K562 (cell line): ENCODE data around the gene CNPPD1. TPM values are rescaled to one million over a fixed set of nuclear protein-coding genes. Genes with fewer than 3 reads are reported as not detected.

ENCODE experiments used
- DDX20 ChIP-seq: fragments of 450-650 bp; IDR thresholded peaks from 2 replicates; pipeline ENCODE4 v1.6.1; 2016; ENCODE audit warnings: missing genetic modification characterization, low read depth, mild to moderate bottlenecking, missing compliant biosample characterization, moderate library complexity
- HDAC2 ChIP-seq: fragments of 450-650 bp; IDR thresholded peaks from 2 replicates; pipeline ENCODE4 v1.6.1; 2016; ENCODE audit warnings: mild to moderate bottlenecking
- PTTG1 ChIP-seq: fragments of 450-650 bp; IDR thresholded peaks from 2 replicates; pipeline ENCODE4 v1.6.1; 2016; ENCODE audit warnings: low read depth, mild to moderate bottlenecking, missing genetic modification characterization, missing compliant biosample characterization
- ZNF274 ChIP-seq: IDR thresholded peaks from 2 replicates; pipeline ENCODE4 v1.6.1; 2011; ENCODE audit warnings: low read depth, mild to moderate bottlenecking, low read length, moderate library complexity, borderline replicate concordance
- polyA plus RNA-seq, 8 experiments: library from polyadenylated mRNA; depleted of rRNA in 4 of 8; stranded (reverse) in 5 of 8; unstranded in 3 of 8; fragments of >200 nt; fragmentation: Nextera tagmentation in 2 of 8; fragmentation: Illumina TruSeq in 1 of 8; extraction: Ambion mirVana in 2 of 8; extraction: Trizol in 1 of 8; gene quantifications; 2 replicates each; pipeline versions ENCODE4 v1.2.1 to v1.2.3, GENCODE V29; 2011 to 2014; ENCODE audit warnings: inconsistent platforms in 1 of 8, missing spikeins in 1 of 8
- total RNA-seq, 7 experiments: library from RNA; depleted of rRNA in 6 of 7; stranded (reverse); fragments of >200 nt in 6 of 7; fragmentation: Illumina TruSeq in 2 of 7; extraction: Trizol in 2 of 7; gene quantifications; 2 replicates each; pipeline versions ENCODE4 v1.2.1 to v1.2.3, GENCODE V29; 2011 to 2021; ENCODE audit warnings: low replicate concordance in 1 of 7
- TF ChIP-seq, protein P1 (sequence below): fragments of 450-650 bp; IDR thresholded peaks from 2 replicates; pipeline ENCODE4 v1.6.1; 2016; ENCODE audit warnings: mild to moderate bottlenecking, moderate library complexity
- TF ChIP-seq, protein P2 (sequence below), 2 experiments: fragments of 450-650 bp; formaldehyde crosslinking in 1 of 2; IDR thresholded peaks; 2 replicates each; pipeline versions ENCODE4 v1.4.0 to v1.6.1; 2014 to 2020; ENCODE audit warnings: mild to moderate bottlenecking in 2 of 2, borderline replicate concordance in 1 of 2, low read depth in 1 of 2

The CNPPD1 gene
- total and polyA plus RNA-seq, 9 of the 15 experiments (the other 6 are each of a cell fraction or from before 2014, with no cell fraction given), result 9.9 to 53.5 (median 27.0) TPM

- TF ChIP-seq, protein P1, sequence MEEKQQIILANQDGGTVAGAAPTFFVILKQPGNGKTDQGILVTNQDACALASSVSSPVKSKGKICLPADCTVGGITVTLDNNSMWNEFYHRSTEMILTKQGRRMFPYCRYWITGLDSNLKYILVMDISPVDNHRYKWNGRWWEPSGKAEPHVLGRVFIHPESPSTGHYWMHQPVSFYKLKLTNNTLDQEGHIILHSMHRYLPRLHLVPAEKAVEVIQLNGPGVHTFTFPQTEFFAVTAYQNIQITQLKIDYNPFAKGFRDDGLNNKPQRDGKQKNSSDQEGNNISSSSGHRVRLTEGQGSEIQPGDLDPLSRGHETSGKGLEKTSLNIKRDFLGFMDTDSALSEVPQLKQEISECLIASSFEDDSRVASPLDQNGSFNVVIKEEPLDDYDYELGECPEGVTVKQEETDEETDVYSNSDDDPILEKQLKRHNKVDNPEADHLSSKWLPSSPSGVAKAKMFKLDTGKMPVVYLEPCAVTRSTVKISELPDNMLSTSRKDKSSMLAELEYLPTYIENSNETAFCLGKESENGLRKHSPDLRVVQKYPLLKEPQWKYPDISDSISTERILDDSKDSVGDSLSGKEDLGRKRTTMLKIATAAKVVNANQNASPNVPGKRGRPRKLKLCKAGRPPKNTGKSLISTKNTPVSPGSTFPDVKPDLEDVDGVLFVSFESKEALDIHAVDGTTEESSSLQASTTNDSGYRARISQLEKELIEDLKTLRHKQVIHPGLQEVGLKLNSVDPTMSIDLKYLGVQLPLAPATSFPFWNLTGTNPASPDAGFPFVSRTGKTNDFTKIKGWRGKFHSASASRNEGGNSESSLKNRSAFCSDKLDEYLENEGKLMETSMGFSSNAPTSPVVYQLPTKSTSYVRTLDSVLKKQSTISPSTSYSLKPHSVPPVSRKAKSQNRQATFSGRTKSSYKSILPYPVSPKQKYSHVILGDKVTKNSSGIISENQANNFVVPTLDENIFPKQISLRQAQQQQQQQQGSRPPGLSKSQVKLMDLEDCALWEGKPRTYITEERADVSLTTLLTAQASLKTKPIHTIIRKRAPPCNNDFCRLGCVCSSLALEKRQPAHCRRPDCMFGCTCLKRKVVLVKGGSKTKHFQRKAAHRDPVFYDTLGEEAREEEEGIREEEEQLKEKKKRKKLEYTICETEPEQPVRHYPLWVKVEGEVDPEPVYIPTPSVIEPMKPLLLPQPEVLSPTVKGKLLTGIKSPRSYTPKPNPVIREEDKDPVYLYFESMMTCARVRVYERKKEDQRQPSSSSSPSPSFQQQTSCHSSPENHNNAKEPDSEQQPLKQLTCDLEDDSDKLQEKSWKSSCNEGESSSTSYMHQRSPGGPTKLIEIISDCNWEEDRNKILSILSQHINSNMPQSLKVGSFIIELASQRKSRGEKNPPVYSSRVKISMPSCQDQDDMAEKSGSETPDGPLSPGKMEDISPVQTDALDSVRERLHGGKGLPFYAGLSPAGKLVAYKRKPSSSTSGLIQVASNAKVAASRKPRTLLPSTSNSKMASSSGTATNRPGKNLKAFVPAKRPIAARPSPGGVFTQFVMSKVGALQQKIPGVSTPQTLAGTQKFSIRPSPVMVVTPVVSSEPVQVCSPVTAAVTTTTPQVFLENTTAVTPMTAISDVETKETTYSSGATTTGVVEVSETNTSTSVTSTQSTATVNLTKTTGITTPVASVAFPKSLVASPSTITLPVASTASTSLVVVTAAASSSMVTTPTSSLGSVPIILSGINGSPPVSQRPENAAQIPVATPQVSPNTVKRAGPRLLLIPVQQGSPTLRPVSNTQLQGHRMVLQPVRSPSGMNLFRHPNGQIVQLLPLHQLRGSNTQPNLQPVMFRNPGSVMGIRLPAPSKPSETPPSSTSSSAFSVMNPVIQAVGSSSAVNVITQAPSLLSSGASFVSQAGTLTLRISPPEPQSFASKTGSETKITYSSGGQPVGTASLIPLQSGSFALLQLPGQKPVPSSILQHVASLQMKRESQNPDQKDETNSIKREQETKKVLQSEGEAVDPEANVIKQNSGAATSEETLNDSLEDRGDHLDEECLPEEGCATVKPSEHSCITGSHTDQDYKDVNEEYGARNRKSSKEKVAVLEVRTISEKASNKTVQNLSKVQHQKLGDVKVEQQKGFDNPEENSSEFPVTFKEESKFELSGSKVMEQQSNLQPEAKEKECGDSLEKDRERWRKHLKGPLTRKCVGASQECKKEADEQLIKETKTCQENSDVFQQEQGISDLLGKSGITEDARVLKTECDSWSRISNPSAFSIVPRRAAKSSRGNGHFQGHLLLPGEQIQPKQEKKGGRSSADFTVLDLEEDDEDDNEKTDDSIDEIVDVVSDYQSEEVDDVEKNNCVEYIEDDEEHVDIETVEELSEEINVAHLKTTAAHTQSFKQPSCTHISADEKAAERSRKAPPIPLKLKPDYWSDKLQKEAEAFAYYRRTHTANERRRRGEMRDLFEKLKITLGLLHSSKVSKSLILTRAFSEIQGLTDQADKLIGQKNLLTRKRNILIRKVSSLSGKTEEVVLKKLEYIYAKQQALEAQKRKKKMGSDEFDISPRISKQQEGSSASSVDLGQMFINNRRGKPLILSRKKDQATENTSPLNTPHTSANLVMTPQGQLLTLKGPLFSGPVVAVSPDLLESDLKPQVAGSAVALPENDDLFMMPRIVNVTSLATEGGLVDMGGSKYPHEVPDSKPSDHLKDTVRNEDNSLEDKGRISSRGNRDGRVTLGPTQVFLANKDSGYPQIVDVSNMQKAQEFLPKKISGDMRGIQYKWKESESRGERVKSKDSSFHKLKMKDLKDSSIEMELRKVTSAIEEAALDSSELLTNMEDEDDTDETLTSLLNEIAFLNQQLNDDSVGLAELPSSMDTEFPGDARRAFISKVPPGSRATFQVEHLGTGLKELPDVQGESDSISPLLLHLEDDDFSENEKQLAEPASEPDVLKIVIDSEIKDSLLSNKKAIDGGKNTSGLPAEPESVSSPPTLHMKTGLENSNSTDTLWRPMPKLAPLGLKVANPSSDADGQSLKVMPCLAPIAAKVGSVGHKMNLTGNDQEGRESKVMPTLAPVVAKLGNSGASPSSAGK, result peak; percentile 77
- no peak for TF ChIP-seq DDX20 (tag)
- TF ChIP-seq, protein P2, sequence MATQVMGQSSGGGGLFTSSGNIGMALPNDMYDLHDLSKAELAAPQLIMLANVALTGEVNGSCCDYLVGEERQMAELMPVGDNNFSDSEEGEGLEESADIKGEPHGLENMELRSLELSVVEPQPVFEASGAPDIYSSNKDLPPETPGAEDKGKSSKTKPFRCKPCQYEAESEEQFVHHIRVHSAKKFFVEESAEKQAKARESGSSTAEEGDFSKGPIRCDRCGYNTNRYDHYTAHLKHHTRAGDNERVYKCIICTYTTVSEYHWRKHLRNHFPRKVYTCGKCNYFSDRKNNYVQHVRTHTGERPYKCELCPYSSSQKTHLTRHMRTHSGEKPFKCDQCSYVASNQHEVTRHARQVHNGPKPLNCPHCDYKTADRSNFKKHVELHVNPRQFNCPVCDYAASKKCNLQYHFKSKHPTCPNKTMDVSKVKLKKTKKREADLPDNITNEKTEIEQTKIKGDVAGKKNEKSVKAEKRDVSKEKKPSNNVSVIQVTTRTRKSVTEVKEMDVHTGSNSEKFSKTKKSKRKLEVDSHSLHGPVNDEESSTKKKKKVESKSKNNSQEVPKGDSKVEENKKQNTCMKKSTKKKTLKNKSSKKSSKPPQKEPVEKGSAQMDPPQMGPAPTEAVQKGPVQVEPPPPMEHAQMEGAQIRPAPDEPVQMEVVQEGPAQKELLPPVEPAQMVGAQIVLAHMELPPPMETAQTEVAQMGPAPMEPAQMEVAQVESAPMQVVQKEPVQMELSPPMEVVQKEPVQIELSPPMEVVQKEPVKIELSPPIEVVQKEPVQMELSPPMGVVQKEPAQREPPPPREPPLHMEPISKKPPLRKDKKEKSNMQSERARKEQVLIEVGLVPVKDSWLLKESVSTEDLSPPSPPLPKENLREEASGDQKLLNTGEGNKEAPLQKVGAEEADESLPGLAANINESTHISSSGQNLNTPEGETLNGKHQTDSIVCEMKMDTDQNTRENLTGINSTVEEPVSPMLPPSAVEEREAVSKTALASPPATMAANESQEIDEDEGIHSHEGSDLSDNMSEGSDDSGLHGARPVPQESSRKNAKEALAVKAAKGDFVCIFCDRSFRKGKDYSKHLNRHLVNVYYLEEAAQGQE (IDR thresholded peaks at IDR 0.05; ENCODE audit: borderline replicate concordance), result peak; percentile 60; the same call in 1 of the 2 replicates
- TF ChIP-seq, protein P2 (CRISPR knock-in tag; IDR thresholded peaks at IDR 0.05; ENCODE audit: low read depth), result no peak; the same call in 1 of the 2 replicates
- no peak; the same call in none of the 2 replicates for TF ChIP-seq HDAC2
- no peak for TF ChIP-seq PTTG1 (tag)
- TF ChIP-seq ZNF274, result no peak
Observed at GRCh38 chr2:219160186-219161017, 16.3 kb downstream of the CNPPD1 start, which contains the start of gene NHEJ1 (continued).
